Measurements from ENCODE around the gene EDRF1. TPM values are rescaled to one million over a fixed set of nuclear protein-coding genes. Genes with fewer than 3 reads are reported as not detected.

EDRF1 gene
- total and polyA plus RNA-seq, 10 of the 15 experiments (the other 5 are each of a cell fraction or from before 2014, with no cell fraction given), result 16.8 to 99.7 (median 42.9) TPM

DNA sequence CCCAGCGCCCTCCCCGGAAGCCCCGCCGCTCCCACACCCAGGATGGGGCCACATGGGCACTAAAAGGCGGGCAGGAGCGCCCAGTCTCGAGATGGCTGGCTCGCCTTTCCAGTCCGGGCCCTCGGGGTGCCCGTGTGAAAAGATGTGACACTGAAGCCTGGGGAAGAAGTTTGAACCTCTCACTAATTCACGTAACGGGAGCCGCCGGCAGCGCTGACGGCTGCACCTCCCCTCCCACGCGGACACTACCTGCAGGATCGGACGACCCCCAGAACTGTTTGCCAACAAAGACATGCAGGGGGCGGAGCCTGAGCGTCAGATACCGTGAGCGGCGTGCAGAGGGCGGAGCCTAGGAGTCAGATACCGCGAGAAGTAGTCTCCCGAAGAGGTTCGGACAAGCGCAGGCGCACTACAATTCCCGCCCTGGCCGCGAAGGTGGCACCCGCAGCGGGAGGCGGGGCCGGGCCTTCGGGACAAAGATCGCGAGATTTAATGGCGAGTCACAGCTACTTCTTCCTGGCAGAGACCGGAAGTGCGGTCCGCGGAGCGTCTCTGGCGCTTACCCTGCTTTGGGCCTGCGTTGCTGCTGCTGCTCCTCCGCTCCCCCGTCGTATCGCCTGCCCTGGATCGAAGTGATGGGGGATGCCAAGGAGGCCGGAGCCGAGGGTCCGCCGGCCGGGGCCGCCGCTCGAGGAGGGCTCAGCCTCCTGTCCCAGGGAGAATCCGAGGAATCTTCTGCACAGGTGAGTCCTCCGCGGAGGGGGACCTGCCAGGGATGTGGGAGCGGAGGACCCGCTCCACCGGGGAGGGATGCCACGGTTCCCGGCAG is at the start of gene EDRF1 (continued):
- TF ChIP-seq, protein P1, sequence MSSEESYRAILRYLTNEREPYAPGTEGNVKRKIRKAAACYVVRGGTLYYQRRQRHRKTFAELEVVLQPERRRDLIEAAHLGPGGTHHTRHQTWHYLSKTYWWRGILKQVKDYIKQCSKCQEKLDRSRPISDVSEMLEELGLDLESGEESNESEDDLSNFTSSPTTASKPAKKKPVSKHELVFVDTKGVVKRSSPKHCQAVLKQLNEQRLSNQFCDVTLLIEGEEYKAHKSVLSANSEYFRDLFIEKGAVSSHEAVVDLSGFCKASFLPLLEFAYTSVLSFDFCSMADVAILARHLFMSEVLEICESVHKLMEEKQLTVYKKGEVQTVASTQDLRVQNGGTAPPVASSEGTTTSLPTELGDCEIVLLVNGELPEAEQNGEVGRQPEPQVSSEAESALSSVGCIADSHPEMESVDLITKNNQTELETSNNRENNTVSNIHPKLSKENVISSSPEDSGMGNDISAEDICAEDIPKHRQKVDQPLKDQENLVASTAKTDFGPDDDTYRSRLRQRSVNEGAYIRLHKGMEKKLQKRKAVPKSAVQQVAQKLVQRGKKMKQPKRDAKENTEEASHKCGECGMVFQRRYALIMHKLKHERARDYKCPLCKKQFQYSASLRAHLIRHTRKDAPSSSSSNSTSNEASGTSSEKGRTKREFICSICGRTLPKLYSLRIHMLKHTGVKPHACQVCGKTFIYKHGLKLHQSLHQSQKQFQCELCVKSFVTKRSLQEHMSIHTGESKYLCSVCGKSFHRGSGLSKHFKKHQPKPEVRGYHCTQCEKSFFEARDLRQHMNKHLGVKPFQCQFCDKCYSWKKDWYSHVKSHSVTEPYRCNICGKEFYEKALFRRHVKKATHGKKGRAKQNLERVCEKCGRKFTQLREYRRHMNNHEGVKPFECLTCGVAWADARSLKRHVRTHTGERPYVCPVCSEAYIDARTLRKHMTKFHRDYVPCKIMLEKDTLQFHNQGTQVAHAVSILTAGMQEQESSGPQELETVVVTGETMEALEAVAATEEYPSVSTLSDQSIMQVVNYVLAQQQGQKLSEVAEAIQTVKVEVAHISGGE (CRISPR knock-in tag; IDR thresholded peaks at IDR 0.05), result peak; percentile 39; the same call in 1 of the 2 replicates
- TF ChIP-seq SMAD5 (IDR thresholded peaks at IDR 0.05; ENCODE audit: low read depth) (peak; percentile 86), KLF5 (IDR thresholded peaks at IDR 0.05; ENCODE audit: partially characterized antibody) (peak; percentile 38), ZBED1 (IDR thresholded peaks at IDR 0.05; ENCODE audit: borderline replicate concordance) (no peak), ZNF274 (IDR thresholded peaks at IDR 0.05; ENCODE audit: insufficient read depth, insufficient read length) (no peak), POU2F2 (IDR thresholded peaks at IDR 0.05; ENCODE audit: borderline replicate concordance, low read depth, low read length) (peak; percentile 71; the same call in 2 of the 3 replicates)

DNA sequence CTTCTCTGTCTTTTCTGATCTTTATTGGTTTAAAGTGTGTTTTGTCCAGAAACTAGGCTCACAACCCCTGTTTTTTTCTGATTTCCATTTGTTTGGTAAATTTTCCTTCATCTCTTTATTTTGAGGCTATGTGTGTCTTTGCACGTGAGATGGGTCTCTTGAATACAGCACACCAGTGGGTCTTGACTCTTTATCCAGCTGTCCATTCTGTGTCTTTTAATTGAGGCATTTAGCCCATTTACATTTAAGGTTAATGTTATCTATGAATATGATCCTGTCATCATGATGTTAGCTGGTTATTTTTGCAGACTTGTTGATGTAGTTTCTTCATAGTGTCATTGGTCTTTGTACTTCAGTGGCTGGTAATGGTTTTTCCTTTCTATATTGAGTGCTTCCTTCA is 46.6 kb upstream of the EDRF1 start:
- no TSS peak for BruUV-seq (replicated peaks)
- 7% methylated on average over 1 of the region's 1 CpG for WGBS (ENCODE audit: insufficient coverage, insufficient replicate concordance, low lambda C conversion rate, missing lambda C conversion rate)
- ATAC-seq (no peak), DNase-seq (ENCODE audit: low read depth, low spot score) (no peak), FAIRE-seq (no peak)
- Histone ChIP-seq H3K9ac (ENCODE audit: control insufficient read depth, insufficient read depth, low read length) (no peak overlapping the region), H3K79me2 (ENCODE audit: control insufficient read depth, insufficient read depth, low read length) (no peaks in the 10 kb centered on the region), H3K27me3 (replicated peaks in 1 of 2; ENCODE audit: control insufficient read depth in 2 of 2, insufficient read depth in 2 of 2, low read length in 1 of 2) (no peaks in the 10 kb centered on the region), H3K4me2 (ENCODE audit: control insufficient read depth, insufficient read depth) (no peak overlapping the region), H3K4me3 (no peak overlapping the region), H3K4me1 (ENCODE audit: control insufficient read depth, insufficient read depth, low read length) (no peaks in the 10 kb centered on the region), H2AFZ (ENCODE audit: control insufficient read depth, low read depth, low read length) (no peak overlapping the region), H3K9me3 (replicated peaks; ENCODE audit: control insufficient read depth, insufficient read depth, low read length) (no peaks in the 10 kb centered on the region; the same call in 2 of the 3 replicates), H3K27ac (ENCODE audit: control insufficient read depth, insufficient read depth) (no peak overlapping the region), H3K36me3 (ENCODE audit: control insufficient read depth in 2 of 2, insufficient read depth in 2 of 2, low read length in 1 of 2) (no peaks in the 10 kb centered on the region), H4K20me1 (ENCODE audit: control insufficient read depth, insufficient read depth) (no peaks in the 10 kb centered on the region)
- SMC1A ChIA-PET (ENCODE audit: uncharacterized antibody, unreplicated experiment), result no interaction called here
- intact Hi-C loops (cut with micrococcal nuclease; ENCODE audit: unreplicated experiment) (no loop called here), in situ Hi-C loops (cut with MboI) (no loop called here)
- TF ChIP-seq SIX5 (IDR thresholded peaks at IDR 0.05; ENCODE audit: low read depth, low read length, severe bottlenecking) (no peak), NFXL1 (IDR thresholded peaks at IDR 0.05; ENCODE audit: borderline replicate concordance) (no peak), PAX5 (IDR thresholded peaks at IDR 0.05; ENCODE audit: borderline replicate concordance, low read depth, low read length) (no peak), RFX5 (IDR thresholded peaks at IDR 0.05; ENCODE audit: low read depth, low read length) (no peak)
- POLR2A ChIA-PET, result no interaction called here
- RAD21 ChIA-PET (ENCODE audit: unreplicated experiment), result no interaction called here
- CTCF ChIA-PET, result no interaction called here

Measured in GM12878 (cell line).